Tibial artery (tissue), 4 donors: Measurements from ENCODE around the gene KLK2.

Experiments
- DNase-seq, 2 donors: peaks; one replicate each; pipeline ENCODE4 v3.0.0-alpha.2; 2019
- H3K27ac ChIP-seq, 2 donors: fragments of 200-600 bp; sonication (generic) in 1 of 2; 1 replicate in 1 of 2; 2 replicates in 1 of 2; pipeline ENCODE4 v1.5.1; 2018 to 2019; ENCODE audit warnings: mild to moderate bottlenecking in 1 of 2
- H3K27me3 ChIP-seq, 2 donors: fragments of 200-600 bp; sonication (generic) in 1 of 2; one replicate each; pipeline versions ENCODE4 v1.5.1 to v1.6.0; 2016 to 2019
- H3K36me3 ChIP-seq, 3 donors: fragments of 200-600 bp; sonication (generic) in 2 of 3; one replicate each; pipeline ENCODE4 v1.5.1; 2016 to 2019; ENCODE audit warnings: mild to moderate bottlenecking in 2 of 3
- H3K4me1 ChIP-seq, 4 donors: fragments of 200-600 bp; sonication (generic) in 2 of 4; 1 replicate in 3 of 4; 2 replicates in 1 of 4; pipeline ENCODE4 v1.5.1; 2016 to 2019
- H3K4me3 ChIP-seq, 2 donors: fragments of 200-600 bp; sonication (generic) in 1 of 2; 1 replicate in 1 of 2; 2 replicates in 1 of 2; pipeline ENCODE4 v1.5.1; 2018 to 2019; ENCODE audit warnings: mild to moderate bottlenecking in 2 of 2
- H3K9me3 ChIP-seq, 3 donors: fragments of 200-600 bp; sonication (generic) in 1 of 3; one replicate each; pipeline ENCODE4 v1.5.1; 2016 to 2019
- CTCF ChIP-seq, 2 experiments: fragments of 200-600 bp in 1 of 2; fragments of 450-650 bp in 1 of 2; IDR thresholded peaks; one replicate each; pipeline ENCODE4 v1.5.1; 2017 to 2019; ENCODE audit warnings: antibody characterized with exemption in 2 of 2, mild to moderate bottlenecking in 1 of 2, moderate library complexity in 1 of 2
- intact Hi-C: fragments of 100-400 bp; cut with DNase I; formaldehyde crosslinking; loops from one replicate; pipeline ENCODE4 v1.15.0; 2023; ENCODE audit warnings: low total_unique reads

The KLK2 gene

GRCh38 chr19:50924586-50924985, 51.3 kb downstream of the KLK2 start:
- intact Hi-C loops = no loop called here
- Histone ChIP-seq H3K27me3 (peaks cover 0 to 22% of the 10 kb centered on the region in 2 donors), H3K9me3 (no peaks in the 10 kb centered on the region), H3K4me1 (peaks cover 0 to 3% (median 0%) of the 10 kb centered on the region in 4 donors), H3K27ac (no peak overlapping the region), H3K36me3 (no peaks in the 10 kb centered on the region), H3K4me3 (no peak overlapping the region)
- no peak for DNase-seq
- TF ChIP-seq CTCF (IDR thresholded peaks at IDR 0.05) = no peak

GRCh38 chr19:50925734-50926133, 52.5 kb downstream of the KLK2 start:
- Histone ChIP-seq H3K27me3 (peaks cover 0 to 30% of the 10 kb centered on the region in 2 donors), H3K9me3 (no peaks in the 10 kb centered on the region), H3K36me3 (no peaks in the 10 kb centered on the region), H3K4me3 (no peak overlapping the region), H3K27ac (no peak overlapping the region), H3K4me1 (peaks cover 0 to 9% (median 0%) of the 10 kb centered on the region in 4 donors)
- no peak for DNase-seq
- intact Hi-C loops = no loop called here
- TF ChIP-seq CTCF (IDR thresholded peaks at IDR 0.05) = no peak

GRCh38 chr19:50926144-50926543, 52.9 kb downstream of the KLK2 start:
- intact Hi-C loops = no loop called here
- no peak for TF ChIP-seq CTCF (IDR thresholded peaks at IDR 0.05)
- H3K4me1 ChIP-seq = peaks cover 0 to 9% (median 0%) of the 10 kb centered on the region in 4 donors
- no peaks in the 10 kb centered on the region for H3K36me3 ChIP-seq
- H3K9me3 ChIP-seq = no peaks in the 10 kb centered on the region
- DNase-seq = no peak
- H3K27ac ChIP-seq = no peak overlapping the region
- no peak overlapping the region for H3K4me3 ChIP-seq
- H3K27me3 ChIP-seq = peaks cover 0 to 30% of the 10 kb centered on the region in 2 donors

GRCh38 chr19:50928831-50929230, 55.6 kb downstream of the KLK2 start:
- peaks cover 0 to 6% (median 0%) of the 10 kb centered on the region in 4 donors for H3K4me1 ChIP-seq
- no peaks in the 10 kb centered on the region for H3K36me3 ChIP-seq
- no peak overlapping the region for H3K4me3 ChIP-seq
- H3K9me3 ChIP-seq = no peaks in the 10 kb centered on the region
- H3K27me3 ChIP-seq = peaks cover 0 to 25% of the 10 kb centered on the region in 2 donors
- no peak for TF ChIP-seq CTCF (IDR thresholded peaks at IDR 0.05)
- no peak for DNase-seq
- intact Hi-C loops = no loop called here
- H3K27ac ChIP-seq = no peak overlapping the region
